Endothelial cell (in vitro differentiated cells): ENCODE measurements around the gene SEMA4F. TPM values are rescaled to one million over a fixed set of nuclear protein-coding genes. Genes with fewer than 3 reads are reported as not detected.

Experiments
- DNase-seq: peaks from one replicate; pipeline ENCODE4 v3.0.0; 2021; ENCODE audit warnings: low spot score
- H3K27ac Mint-ChIP-seq: one replicate; pipeline ENCODE4 v1.8.0; 2021; ENCODE audit warnings: mixed read lengths, inconsistent platforms; ENCODE audit not compliant: unreplicated experiment
- H3K27me3 Mint-ChIP-seq: one replicate; pipeline ENCODE4 v1.8.0; 2021; ENCODE audit warnings: mild to moderate bottlenecking, moderate library complexity, mixed read lengths, inconsistent platforms; ENCODE audit not compliant: unreplicated experiment
- H3K36me3 Mint-ChIP-seq: one replicate; pipeline ENCODE4 v1.8.0; 2021; ENCODE audit warnings: mild to moderate bottlenecking, low read depth, mixed read lengths, inconsistent platforms; ENCODE audit not compliant: unreplicated experiment
- H3K4me1 Mint-ChIP-seq: one replicate; pipeline ENCODE4 v1.8.0; 2021; ENCODE audit warnings: mild to moderate bottlenecking, mixed read lengths, inconsistent platforms; ENCODE audit not compliant: unreplicated experiment
- H3K4me3 Mint-ChIP-seq: one replicate; pipeline ENCODE4 v1.8.0; 2021; ENCODE audit warnings: mild to moderate bottlenecking, mixed read lengths, inconsistent platforms; ENCODE audit not compliant: unreplicated experiment
- H3K9me3 Mint-ChIP-seq: one replicate; pipeline ENCODE4 v1.8.0; 2021; ENCODE audit warnings: mixed read lengths, inconsistent platforms; ENCODE audit not compliant: unreplicated experiment
- CTCF ChIP-seq: fragments of 200-600 bp; sonication (generic); IDR thresholded peaks from one replicate; pipeline ENCODE4 v1.5.0; 2021; ENCODE audit warnings: antibody characterized with exemption; ENCODE audit not compliant: unreplicated experiment
- total RNA-seq: library from RNA; stranded (reverse); fragmentation: NEBNext Ultra II Directional; extraction: Animal tissue kit (Norgen Biotek cat#: 25700); gene quantifications from one replicate; pipeline ENCODE4 v1.2.1, GENCODE V29; 2021; ENCODE audit not compliant: unreplicated experiment

The SEMA4F gene
- total RNA-seq, 1 donor from 2014 or later: 9.4 TPM

- peaks cover 15% of the 10 kb centered on the region for H3K4me1 Mint-ChIP-seq
These were observed 74.8 kb downstream of the SEMA4F start for GRCh38 chr2:74728842-74729241.

GRCh38 chr2:74730530-74730929, 76.5 kb downstream of the SEMA4F start:
- Mint-ChIP-seq H3K27ac (no peak overlapping the region), H3K4me1 (peaks cover 32% of the 10 kb centered on the region), H3K9me3 (no peaks in the 10 kb centered on the region), H3K27me3 (peaks cover 2% of the 10 kb centered on the region), H3K36me3 (no peaks in the 10 kb centered on the region), H3K4me3 (no peak overlapping the region)
- no peak for DNase-seq
- no peak for TF ChIP-seq CTCF

More at GRCh38 chr2:74728842-74729241, 74.8 kb downstream of the SEMA4F start:
- no peaks in the 10 kb centered on the region for H3K27me3 Mint-ChIP-seq
- no peaks in the 10 kb centered on the region for H3K36me3 Mint-ChIP-seq
- no peak overlapping the region for H3K4me3 Mint-ChIP-seq
- DNase-seq: no peak
- no peak overlapping the region for H3K27ac Mint-ChIP-seq
- no peaks in the 10 kb centered on the region for H3K9me3 Mint-ChIP-seq
- no peak for TF ChIP-seq CTCF

Other genes starting within 250 kb of the SEMA4F start
- 5.0 TPM for gene C2orf81, start 232.6 kb upstream of the SEMA4F start, total RNA-seq
- gene WDR54, start 232.5 kb upstream of the SEMA4F start, total RNA-seq: 34.1 TPM
- 65.4 TPM for gene RTKN, start 212.3 kb upstream of the SEMA4F start, total RNA-seq
- gene INO80B, start 199.2 kb upstream of the SEMA4F start, total RNA-seq: 22.1 TPM
- gene WBP1, start 195.8 kb upstream of the SEMA4F start, total RNA-seq: 76.8 TPM
- 52.4 TPM for gene MOGS, start 188.9 kb upstream of the SEMA4F start, total RNA-seq
- 59.0 TPM for gene MRPL53, start 181.6 kb upstream of the SEMA4F start, total RNA-seq
- gene CCDC142, start 171.2 kb upstream of the SEMA4F start, total RNA-seq: 20.7 TPM
- 16.8 TPM for gene TTC31, start 171.2 kb upstream of the SEMA4F start, total RNA-seq
- gene LBX2, start 154.6 kb upstream of the SEMA4F start, total RNA-seq: not detected
- gene PCGF1, start 146.6 kb upstream of the SEMA4F start, total RNA-seq: 13.5 TPM
- gene TLX2, start 139.8 kb upstream of the SEMA4F start, total RNA-seq: not detected
- gene DQX1, start 128.0 kb upstream of the SEMA4F start, total RNA-seq: 3.5 TPM
- gene AUP1, start 124.5 kb upstream of the SEMA4F start, total RNA-seq: 117 TPM
- 44.3 TPM for gene HTRA2, start 124.3 kb upstream of the SEMA4F start, total RNA-seq
- gene LOXL3, start 100.3 kb upstream of the SEMA4F start, total RNA-seq: 10.0 TPM
- 27.8 TPM for gene DOK1, start 99.5 kb upstream of the SEMA4F start, total RNA-seq
- gene M1AP, start 5.9 kb upstream of the SEMA4F start, total RNA-seq: 0.74 TPM
- 23.2 TPM for gene HK2, start 179.9 kb downstream of the SEMA4F start, total RNA-seq